GM19455 (cell line): ENCODE measurements around the gene PIGU.

Source experiments
- ATAC-seq: cut with Tn5 transposase; IDR thresholded peaks from one replicate; pipeline ENCODE4 v1.9.1; 2021; ENCODE audit not compliant: unreplicated experiment

PIGU gene

DNA sequence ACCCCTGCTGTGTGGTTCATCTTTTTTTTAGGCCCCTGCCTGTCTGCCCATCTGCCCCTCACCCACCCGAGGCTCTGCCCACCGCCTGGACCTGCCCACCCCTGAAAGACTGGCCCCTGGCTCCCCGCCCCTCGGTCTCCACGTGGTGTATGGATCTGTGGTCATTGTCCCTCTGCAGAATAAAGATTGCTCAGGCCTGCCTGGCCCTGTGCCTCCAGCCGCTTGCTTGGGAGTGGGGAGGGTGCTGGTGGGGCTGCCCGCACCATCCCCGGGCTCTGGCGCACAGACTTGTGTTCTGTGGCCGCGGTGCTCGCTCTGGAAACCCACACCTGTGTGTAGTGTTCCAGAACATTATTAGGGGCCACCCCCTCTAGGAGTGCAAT is 116.8 kb downstream of the PIGU start:
- no peak for ATAC-seq

- no peak for ATAC-seq
Measured at GRCh38 chr20:34559311-34560140, 117.4 kb downstream of the PIGU start.

DNA sequence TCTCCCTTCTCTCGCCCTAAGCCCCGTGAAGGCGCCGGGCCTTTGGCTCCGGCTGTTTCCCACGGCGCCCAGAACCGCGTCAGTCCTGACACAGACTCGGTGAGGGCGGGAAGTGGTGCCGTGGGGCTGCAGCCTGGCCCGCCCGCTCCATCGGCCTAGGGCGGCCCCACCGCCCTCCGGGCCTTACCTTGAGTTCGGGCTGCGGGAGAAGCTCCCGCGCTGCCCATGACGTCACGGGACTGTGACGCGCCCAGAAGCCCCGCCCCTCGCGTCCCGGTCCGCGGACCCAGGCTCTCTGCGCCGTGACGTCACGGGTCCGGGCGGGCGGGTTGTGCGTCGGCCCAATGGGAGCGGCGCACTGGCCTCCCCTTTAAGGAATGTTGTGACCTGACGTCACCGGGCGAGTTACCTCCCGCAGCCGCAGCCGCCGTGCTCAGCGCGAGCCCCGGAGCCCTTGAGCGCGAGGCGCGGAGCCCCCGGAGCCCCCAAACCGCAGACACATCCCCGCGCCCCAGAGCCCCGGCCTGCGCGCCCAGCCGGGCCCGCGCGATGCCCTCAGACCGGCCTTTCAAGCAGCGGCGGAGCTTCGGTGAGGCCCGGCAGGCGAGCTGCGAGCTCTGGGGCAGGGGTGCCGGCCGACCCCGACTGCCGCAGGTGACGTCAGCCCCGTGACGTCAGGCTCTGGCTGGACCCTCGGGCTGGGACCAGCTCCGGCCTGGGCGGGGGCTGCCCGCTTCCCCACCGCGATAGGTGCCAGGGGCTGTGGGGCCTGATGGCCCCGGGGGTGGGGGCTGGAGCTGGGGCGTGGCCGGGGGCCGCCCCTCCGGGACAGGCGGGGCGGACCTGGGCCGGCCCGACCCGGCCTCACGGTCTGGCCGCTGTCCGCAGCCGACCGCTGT is 118.3 kb downstream of the PIGU start, which contains the start of gene MAP1LC3A:
Gene MAP1LC3A, plus strand, starts transcription at position 399 of the 899 bp plus-strand sequence. Its CDS starts 151 bp downstream, at position 550.
- peak; percentile 51 for ATAC-seq

DNA sequence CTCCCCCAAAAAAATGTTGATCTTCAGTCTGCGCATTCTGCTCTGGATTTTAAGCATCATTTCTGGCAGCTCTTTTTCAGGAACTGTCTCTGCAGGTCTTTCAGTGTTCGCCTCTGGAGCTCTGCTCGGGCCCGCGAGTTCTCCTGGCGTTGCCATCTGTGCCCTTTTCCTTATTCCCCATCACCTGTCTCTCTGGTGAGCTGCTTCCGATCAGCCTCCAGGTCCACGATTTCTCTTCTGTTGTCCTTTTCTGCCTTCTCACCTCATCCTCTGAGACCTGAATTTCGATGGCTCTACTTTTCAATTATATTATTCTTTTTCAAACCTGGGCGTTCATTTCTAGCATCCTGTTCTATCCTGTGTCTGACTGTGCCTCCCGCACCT is 119.0 kb downstream of the PIGU start:
- ATAC-seq: no peak

DNA sequence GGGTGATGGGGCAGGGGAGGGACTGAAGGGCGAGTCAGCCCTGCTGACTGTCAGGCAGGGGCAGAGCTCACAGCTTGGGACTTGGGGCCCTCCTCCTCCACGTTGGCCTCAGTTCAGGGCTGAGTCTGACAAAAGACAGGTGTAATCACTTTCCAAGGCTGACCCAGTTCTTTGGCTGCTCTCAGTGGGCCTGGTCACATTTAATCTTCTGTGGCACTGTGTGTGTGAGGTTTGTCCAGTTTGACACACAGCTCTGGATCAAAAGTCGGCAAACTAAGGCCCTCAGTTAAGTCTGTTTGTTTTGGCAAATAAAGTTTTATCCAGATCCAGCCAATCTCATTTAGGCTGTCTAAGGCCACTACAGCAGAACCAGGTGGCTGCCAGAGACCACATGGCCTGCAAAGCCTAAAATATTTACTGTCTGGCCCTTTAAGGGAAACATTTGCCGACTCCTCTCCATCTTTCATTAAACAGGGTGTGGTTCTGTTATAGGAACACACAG is 123.5 kb downstream of the PIGU start:
- no peak for ATAC-seq

GRCh38 chr20:34552569-34552968 is 124.3 kb downstream of the PIGU start:
- no peak for ATAC-seq

DNA sequence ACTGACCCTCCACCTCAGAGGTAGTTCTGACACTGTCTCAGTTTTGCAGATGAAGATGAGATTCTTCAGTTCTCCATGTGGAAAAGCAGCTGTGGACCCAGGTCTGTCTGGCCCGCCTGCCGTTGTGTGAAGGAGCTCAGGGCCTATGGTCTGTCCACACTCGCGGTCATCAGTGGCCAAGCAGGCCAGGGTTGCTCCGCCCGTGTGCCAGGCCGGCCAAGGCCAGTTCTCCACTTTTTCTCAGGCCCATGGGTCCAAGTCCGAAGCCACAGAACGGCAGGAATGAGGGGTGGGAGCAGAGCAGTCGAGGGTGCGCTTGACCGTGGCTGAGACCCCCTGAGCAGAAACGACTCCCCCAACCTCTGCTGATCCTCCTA is 127.0 kb downstream of the PIGU start:
- no peak for ATAC-seq

- ATAC-seq: no peak
Measured at GRCh38 chr20:34549291-34549928, 127.5 kb downstream of the PIGU start.

DNA sequence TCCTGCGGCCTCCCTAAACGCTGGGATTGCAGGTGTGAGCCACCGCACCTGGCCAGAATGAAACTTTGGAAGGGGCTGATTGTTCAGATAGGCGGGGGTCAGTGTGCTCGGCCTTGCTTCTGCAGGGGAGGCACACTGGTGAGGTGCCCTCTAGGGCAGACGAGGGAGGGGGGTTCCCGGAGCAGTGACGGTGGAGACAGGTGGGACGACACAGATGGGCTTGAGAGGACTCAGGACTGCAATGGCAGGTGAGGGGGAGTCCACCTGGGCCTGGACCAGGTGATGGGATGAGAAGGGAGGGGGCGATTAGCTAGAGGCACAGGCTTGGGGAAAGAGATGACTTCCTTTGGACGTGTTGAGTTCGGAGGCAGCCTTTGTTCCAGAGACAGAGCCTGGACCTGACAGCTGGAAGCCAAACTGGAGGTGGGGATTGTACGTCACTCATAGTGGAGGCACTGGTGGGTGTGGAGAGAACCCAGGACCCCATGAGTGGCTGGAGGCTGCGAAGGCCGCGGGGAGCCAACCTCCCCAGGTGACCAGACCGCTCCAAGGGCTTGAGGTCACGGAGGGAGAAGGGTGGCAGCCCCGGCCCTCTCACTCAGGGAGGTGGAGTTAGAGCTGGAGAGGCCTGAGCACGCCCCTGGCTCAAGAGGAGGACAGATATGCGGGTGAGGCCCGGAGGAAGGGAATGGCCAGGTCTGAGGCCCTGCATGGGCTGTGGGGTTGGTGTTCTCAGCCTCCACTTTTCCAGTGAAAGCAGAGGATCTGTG is 128.9 kb downstream of the PIGU start:
- no peak for ATAC-seq

DNA sequence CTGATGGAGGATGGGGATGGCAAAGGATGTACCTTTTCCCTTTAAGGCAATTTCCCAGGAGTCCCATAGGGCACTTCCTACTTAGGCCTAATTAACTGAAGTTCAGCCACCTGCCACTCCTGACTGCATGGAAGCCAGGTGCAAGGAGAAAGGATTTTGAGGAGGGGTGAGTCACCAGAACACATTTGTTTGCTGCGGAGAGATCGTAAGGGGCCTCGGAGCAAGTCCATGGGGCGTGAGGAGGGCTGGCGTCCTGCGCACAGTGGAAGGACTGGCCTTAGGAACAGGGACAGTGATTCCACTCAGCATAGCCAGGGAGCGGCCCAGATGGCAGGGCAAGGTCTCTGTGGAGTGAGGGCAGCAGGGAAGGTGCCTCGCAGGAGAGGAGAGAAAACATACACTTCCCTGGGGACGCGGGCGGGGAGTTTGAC is 130.1 kb downstream of the PIGU start:
- no peak for ATAC-seq

- no peak for ATAC-seq
Measured at GRCh38 chr20:34544109-34544796, 132.6 kb downstream of the PIGU start.

DNA sequence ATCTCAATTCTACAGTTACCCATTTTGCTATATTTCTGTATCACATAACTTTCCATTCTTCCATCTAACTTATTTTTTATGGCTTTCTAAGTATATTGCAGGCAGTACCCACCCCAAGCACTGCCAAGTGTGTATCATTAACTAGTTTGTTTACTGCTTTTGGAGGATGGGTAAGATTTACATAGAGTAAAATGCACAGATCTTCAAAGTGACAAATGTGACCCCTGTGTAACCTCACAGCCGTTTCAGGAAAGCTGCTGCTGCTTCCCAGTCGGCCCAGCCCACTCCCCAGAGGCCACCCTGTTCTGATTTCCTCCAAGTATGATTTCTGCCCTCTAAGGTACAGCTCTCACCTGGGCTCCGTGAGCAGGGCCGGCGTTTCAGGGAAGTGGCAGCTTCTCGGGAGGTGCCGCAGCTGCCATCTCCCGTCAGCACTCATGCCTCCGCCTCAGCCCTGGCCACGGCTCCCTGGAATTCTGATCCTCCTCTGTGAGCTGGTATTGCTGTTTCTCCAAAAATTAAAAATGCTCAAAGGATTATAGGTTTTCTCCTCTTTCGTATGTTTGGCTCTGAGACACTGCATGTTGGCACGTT is 133.3 kb downstream of the PIGU start:
- ATAC-seq: no peak

DNA sequence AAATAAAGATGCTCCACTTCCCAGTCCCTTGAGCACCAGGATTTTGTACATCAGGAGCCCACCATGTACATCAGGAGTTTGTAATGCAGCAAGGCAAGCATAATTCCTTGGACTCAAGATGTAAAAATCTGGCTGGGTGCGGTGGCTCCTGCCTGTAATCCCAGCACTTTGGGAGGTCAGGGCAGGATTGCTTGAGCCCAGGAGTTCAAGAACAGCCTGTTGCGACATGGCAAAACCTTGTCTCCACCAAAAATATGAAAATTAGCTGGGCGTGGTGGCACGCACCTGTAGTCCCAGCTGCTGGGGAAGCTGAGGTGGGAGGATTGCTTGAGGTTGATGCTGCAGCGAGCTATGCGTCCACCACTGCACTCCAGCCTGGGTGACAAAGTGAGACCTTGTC is 134.5 kb downstream of the PIGU start:
- no peak for ATAC-seq

DNA sequence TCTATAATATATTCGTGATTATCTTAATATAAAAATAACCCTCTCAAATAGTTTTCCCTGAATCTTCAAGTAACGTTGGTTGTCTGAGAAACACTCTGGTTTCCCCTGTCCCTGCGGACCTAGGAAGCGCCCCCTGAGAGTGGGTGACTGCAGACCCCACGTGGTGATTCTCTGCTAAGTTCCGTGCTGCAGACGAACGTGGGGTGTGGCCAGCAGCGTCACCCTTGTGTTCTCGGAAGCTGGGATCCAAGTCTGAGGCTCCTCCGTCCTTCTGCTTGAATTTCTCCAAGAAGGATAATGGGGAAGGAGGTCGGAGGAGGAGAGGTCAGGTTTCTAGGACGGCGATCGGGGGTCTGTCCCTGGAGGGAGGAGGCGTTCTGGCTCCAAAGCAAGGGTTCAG is 135.0 kb downstream of the PIGU start:
- ATAC-seq: no peak

GRCh38 chr20:34541264-34541901 is 135.5 kb downstream of the PIGU start:
- no peak for ATAC-seq

GRCh38 chr20:34540596-34541263 is 136.2 kb downstream of the PIGU start:
- no peak for ATAC-seq

GRCh38 chr20:34539756-34540155 is 137.1 kb downstream of the PIGU start:
- ATAC-seq: no peak

GRCh38 chr20:34538671-34539123 is 138.2 kb downstream of the PIGU start:
- ATAC-seq: no peak
